ENCODE measurements around the gene FBXW7.

DNA sequence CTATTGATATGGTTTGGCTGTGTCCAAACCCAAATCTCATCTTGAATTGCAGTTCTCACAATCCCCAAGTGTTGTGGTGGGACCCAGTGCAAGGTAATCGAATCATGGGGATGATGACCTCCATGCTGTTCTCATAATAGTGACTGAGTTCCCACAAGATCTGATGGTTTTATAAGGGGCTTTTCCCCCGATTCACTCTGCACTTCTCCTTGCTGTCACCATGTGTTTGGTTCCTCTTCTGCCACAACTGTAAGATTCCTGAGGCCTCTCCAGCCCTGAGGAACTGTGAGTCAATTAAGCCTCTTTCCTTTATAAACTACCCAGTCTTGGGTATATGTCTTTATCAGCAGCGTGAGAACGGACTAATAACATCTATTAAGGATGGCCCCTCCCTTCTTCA, 68.8 kb downstream of the FBXW7 start:
- TF ChIP-seq, protein P1, sequence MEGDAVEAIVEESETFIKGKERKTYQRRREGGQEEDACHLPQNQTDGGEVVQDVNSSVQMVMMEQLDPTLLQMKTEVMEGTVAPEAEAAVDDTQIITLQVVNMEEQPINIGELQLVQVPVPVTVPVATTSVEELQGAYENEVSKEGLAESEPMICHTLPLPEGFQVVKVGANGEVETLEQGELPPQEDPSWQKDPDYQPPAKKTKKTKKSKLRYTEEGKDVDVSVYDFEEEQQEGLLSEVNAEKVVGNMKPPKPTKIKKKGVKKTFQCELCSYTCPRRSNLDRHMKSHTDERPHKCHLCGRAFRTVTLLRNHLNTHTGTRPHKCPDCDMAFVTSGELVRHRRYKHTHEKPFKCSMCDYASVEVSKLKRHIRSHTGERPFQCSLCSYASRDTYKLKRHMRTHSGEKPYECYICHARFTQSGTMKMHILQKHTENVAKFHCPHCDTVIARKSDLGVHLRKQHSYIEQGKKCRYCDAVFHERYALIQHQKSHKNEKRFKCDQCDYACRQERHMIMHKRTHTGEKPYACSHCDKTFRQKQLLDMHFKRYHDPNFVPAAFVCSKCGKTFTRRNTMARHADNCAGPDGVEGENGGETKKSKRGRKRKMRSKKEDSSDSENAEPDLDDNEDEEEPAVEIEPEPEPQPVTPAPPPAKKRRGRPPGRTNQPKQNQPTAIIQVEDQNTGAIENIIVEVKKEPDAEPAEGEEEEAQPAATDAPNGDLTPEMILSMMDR (IDR thresholded peaks at IDR 0.05) = no peak
- TF ChIP-seq POLR2A (IDR thresholded peaks at IDR 0.05) = no peak

Data from body of pancreas (tissue), 4 donors.